NCI-H748 (cell line): ENCODE data around the gene NFKBIZ.
"Not testable (repeated sequence)": the region's sequence is repeated elsewhere in the genome, so short reads cannot be mapped to it uniquely, and the experiment has no call there.

Experiments
- DNase-seq: peaks from one replicate; lab custom pipeline; 2025; ENCODE audit not compliant: unreplicated experiment; lab: John Stamatoyannopoulos, UW

NFKBIZ gene

GRCh38 chr3:101850246-101851051, 1.1 kb downstream of the NFKBIZ start:
- peak; percentile 11 for DNase-seq

GRCh38 chr3:101851072-101851770, 1.9 kb downstream of the NFKBIZ start:
- DNase-seq: no peak

GRCh38 chr3:101851850-101852714, 2.8 kb downstream of the NFKBIZ start:
- DNase-seq: no peak

- no peak for DNase-seq
Measured at GRCh38 chr3:101852983-101853840, 3.9 kb downstream of the NFKBIZ start.

- DNase-seq: no peak
Measured at GRCh38 chr3:101853982-101854381, 4.7 kb downstream of the NFKBIZ start.

DNA sequence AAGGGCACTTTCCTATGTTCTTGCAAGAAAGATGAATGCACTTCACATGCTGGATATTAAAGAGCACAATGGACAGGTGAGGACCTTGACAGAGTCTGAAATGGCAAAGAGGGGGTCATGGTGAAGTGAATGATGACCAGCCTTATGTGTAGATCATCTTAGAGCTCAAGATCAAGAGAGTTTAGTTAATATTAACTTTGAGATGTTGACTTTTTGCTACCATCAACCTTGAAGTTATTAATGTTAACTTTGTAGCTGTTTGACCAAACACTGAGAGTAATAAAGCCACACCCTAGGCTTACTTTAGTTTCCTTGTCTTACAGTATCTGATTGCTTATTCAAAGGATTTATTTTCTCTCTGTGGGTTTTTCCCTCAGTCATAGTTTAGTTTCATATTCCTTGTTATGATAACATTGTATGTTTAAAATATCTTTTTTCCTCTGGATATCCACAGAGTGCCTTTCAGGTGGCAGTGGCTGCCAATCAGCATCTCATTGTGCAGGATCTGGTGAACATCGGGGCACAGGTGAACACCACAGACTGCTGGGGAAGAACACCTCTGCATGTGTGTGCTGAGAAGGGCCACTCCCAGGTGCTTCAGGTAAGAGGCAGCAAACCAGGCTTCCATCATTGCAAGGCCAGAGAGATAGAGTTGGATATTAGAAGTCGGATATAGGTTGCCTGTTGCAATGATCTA, 5.4 kb downstream of the NFKBIZ start:
- no peak for DNase-seq

DNA sequence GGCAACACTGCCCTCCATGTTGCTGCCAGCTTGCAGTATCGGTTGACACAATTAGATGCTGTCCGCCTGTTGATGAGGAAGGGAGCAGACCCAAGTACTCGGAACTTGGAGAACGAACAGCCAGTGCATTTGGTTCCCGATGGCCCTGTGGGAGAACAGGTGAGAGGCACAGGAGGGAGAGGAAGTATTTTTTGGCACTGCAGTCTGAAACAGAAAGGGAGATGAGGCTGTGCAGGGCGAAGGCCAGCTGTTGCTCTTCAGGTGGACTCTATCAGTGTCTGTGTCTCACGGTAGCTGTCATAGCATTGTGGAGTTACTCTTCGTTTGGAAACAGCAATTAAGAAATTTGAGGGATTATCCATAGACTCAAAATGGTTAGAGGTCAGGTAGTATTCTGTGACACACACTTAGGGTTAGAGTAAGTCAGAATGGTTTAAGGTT, 8.0 kb downstream of the NFKBIZ start:
- no peak for DNase-seq

- DNase-seq: no peak
Measured at GRCh38 chr3:101858464-101859030, 9.2 kb downstream of the NFKBIZ start.

DNA sequence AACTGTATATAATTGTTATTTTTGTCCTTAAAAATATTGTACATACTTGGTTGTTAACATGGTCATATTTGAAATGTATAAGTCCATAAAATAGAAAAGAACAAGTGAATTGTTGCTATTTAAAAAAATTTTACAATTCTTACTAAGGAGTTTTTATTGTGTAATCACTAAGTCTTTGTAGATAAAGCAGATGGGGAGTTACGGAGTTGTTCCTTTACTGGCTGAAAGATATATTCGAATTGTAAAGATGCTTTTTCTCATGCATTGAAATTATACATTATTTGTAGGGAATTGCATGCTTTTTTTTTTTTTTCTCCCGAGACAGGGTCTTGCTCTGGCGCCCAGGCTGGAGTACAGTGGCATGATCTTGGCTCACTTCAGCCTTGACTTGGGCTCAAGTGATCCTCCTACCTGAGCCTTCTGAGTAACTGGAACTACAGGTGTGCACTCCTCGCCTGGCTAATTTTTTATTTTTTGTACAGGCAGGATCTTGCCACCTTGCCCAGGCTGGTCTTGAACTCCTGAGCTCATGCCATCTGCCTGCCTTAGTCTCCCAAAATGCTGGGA, 10.7 kb downstream of the NFKBIZ start:
- no peak for DNase-seq

GRCh38 chr3:101861212-101861788, 12.0 kb downstream of the NFKBIZ start:
- no peak for DNase-seq

DNA sequence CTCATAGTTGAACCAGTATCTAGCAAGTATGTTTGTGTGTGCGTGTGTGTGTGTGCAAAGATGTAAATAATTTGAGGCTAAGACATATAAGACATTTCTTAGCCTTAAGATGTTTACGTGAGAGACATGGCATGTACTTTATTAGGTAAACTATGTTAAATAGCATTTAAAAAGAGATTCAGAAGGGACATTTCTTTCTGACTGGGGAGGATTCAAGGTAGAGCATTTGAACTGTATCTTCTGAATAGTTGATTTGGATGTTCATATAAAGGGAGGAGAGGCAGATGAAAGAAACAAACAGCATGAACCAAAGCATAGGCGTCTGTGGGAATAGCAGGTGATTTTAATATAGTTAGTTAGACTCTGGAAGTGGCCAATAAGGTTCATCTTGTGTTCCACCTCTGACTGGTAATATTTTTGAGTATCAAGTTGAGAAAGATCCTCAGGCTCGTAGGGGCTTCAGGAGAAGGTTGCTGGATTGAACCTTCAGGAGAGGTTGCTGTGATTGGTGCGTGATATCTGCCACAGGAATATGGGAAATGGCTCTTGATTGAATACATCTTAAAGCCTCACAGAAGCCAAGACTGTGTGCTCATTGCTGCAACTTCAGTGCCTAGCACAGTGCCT, 12.6 kb downstream of the NFKBIZ start:
- DNase-seq: no peak

- no peak for DNase-seq
Measured at GRCh38 chr3:101862416-101863165, 13.3 kb downstream of the NFKBIZ start.

GRCh38 chr3:101864926-101865325, 15.6 kb downstream of the NFKBIZ start:
- not testable (repeated sequence) for DNase-seq

DNA sequence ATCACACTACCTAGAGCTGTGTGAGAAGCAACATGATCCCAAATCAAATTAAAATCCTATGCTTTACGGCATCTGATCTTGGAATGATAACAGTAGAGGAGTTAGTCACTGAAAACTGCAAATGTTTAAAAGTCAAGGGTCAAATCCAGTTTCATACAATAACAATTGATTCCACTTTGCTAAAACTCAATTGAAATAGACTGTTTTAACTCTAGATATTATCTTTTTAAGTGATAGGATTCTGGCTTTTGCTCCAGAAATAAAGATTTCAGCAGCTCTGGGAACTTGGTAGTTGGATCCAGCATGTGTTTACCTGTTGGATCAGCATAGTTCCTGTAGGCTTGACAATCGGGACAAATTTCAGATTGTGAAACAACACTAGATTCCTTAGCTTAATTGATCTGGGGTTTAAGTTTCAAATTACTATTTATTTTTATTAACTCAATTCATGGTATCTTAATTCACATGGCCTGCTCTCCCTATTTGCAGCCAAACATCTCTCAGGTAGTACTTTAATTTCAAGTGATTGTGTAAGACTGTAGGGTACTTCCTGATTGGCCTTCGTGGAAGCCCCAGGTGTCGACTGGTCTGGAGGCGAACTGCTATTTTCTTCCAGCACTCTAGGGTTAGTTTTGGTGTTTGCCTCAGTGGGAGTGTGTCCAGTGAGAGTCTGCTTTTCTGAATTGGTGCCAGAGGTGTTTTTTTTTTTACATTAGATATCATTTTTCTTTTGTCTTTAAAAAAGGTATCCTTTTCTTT, 16.6 kb downstream of the NFKBIZ start:
- DNase-seq: no peak

DNA sequence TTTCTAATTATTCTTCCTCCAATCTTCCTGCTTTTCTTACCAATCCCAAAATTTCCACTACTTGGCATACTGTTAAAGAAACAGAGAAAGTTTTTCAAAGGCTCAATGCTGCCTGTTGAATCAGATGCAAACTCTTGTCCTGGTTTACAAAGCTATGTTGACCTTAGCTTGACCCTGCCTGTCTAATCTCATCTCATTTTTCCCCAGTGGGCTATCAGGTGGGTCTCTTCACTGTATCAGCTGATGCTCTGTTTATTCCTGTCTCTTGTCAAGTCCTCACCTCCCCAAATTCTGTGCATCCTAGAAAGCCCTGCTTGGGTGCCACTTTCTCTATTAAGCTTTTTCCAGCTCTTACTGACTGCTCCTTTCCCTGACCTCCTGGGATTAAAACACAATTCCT, 18.2 kb downstream of the NFKBIZ start:
- no peak for DNase-seq

DNA sequence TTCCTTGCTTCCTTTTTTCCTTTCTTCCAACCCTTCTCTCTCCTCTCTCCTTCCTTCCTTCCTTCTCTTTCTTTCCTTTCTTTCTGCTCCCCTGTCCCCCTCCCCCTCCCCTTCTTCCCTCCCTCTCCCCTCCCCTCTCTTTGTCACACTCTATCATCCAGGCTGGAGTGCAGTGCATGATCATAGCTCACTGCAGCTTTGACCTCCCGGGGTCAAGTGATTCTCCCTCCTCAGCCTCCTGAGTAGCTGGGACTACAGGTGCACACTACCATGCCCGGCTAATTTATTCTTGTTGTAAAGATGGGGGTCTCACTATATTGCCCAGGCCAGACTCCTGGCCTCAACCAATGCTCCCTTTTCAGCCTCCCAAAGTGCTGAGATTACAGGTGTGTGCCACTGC, 18.7 kb downstream of the NFKBIZ start:
- DNase-seq: no peak
